Coronary artery (tissue), 2 donors: Measurements from ENCODE around the gene DRAM1.
"Not testable (repeated sequence)": the region's sequence is repeated elsewhere in the genome, so short reads cannot be mapped to it uniquely, and the experiment has no call there.

Experiments used
- DNase-seq: peaks from one replicate; pipeline ENCODE4 v3.0.0-alpha.2; 2017; ENCODE audit warnings: low spot score
- H3K27ac ChIP-seq, 2 donors: fragments of 200-600 bp; sonication (generic); one replicate each; pipeline ENCODE4 v1.5.1; 2016 to 2019
- H3K4me3 ChIP-seq: fragments of 200-600 bp; sonication (generic); 2 replicates; pipeline ENCODE4 v1.5.1; 2016; ENCODE audit warnings: mild to moderate bottlenecking, moderate library complexity
- TF ChIP-seq, protein P1 (sequence below): fragments of 200-600 bp; sonication (generic); IDR thresholded peaks from one replicate; pipeline ENCODE4 v1.5.1; 2019; ENCODE audit warnings: antibody characterized with exemption

Gene DRAM1

GRCh38 chr12:101908395-101908794 is 31.0 kb downstream of the DRAM1 start:
- H3K27ac ChIP-seq = no peak overlapping the region
- no peak for DNase-seq
- TF ChIP-seq, protein P1, sequence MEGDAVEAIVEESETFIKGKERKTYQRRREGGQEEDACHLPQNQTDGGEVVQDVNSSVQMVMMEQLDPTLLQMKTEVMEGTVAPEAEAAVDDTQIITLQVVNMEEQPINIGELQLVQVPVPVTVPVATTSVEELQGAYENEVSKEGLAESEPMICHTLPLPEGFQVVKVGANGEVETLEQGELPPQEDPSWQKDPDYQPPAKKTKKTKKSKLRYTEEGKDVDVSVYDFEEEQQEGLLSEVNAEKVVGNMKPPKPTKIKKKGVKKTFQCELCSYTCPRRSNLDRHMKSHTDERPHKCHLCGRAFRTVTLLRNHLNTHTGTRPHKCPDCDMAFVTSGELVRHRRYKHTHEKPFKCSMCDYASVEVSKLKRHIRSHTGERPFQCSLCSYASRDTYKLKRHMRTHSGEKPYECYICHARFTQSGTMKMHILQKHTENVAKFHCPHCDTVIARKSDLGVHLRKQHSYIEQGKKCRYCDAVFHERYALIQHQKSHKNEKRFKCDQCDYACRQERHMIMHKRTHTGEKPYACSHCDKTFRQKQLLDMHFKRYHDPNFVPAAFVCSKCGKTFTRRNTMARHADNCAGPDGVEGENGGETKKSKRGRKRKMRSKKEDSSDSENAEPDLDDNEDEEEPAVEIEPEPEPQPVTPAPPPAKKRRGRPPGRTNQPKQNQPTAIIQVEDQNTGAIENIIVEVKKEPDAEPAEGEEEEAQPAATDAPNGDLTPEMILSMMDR = no peak
- no peak overlapping the region for H3K4me3 ChIP-seq

DNA sequence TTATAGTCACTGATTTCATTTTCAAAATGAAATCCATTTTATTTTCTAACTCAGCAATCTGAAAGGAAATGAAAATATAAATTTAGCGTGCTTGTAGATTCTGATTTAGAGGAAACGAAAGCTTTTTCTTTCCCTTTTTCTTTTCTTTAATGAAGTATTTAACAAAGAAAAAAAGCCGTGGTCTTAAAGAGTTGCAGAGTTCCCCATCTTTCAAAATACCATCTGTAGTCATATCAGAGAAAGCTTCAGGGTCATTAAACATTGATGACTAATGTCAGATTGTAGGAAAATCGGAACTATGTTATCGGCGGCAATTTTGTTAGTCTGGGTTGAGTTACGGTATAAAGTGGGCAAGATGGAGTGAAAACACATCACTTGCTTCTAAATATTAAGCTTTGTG is 32.3 kb downstream of the DRAM1 start:
- no peak for DNase-seq
- H3K27ac ChIP-seq = no peak overlapping the region
- H3K4me3 ChIP-seq = no peak overlapping the region
- TF ChIP-seq, protein P1 = no peak

- Histone ChIP-seq H3K27ac (no peak overlapping the region), H3K4me3 (no peak overlapping the region)
- TF ChIP-seq, protein P1 = no peak
- DNase-seq = no peak
These were observed 38.5 kb downstream of the DRAM1 start for GRCh38 chr12:101915841-101916240.

DNA sequence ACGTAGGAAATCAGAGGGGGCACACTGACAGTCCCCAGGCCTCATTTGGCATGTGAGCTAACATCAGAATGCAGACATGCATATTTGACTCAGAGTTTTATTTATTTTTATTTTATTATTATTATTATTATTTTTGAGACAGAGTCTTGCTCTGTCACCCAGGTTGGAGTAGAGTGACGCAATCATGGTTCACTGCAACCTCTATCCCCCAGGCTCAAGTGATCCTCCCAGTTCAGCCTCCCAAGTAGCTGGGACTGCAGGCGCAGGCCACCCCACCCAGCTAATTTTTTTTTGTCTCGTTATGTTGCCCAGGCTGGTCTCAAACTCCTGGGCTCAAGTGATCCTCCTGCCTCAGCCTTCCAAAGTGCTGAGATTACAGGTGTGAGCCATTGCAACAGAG is 41.4 kb downstream of the DRAM1 start:
- not testable (repeated sequence) for DNase-seq, H3K4me3 ChIP-seq, H3K27ac ChIP-seq

- no peak for DNase-seq
- Histone ChIP-seq H3K27ac (no peak overlapping the region), H3K4me3 (no peak overlapping the region)
- TF ChIP-seq, protein P1 = no peak
These were observed 42.1 kb downstream of the DRAM1 start for GRCh38 chr12:101919447-101919846.

GRCh38 chr12:101920906-101921305 is 43.5 kb downstream of the DRAM1 start:
- Histone ChIP-seq H3K27ac (no peak overlapping the region), H3K4me3 (no peak overlapping the region)
- TF ChIP-seq, protein P1 = no peak
- no peak for DNase-seq

GRCh38 chr12:101923045-101923718 is 45.8 kb downstream of the DRAM1 start:
- Histone ChIP-seq H3K4me3 (no peak overlapping the region), H3K27ac (no peak overlapping the region)
- DNase-seq = no peak
- TF ChIP-seq, protein P1 = no peak
